Measurements from ENCODE around the gene LRFN4. TPM values are rescaled to one million over a fixed set of nuclear protein-coding genes. Genes with fewer than 3 reads are reported as not detected.
"Not testable (repeated sequence)": the region's sequence is repeated elsewhere in the genome, so short reads cannot be mapped to it uniquely, and the experiment has no call there.

LRFN4 gene
- 11.5 TPM for polyA plus RNA-seq (ENCODE audit: insufficient read length)
- long read RNA-seq, donor 1, transcript LRFN4-201 (2 exons, 2,431 nt) = major isoform, 20 of 20 reads
- long read RNA-seq, donor 1, partial matches to known transcripts = 0 of 20 reads
- long read RNA-seq, donor 1, other reads (novel, unspliced or antisense) = 0 of 20 reads
- long read RNA-seq, donor 2, transcript LRFN4-201 (2 exons, 2,431 nt) = major isoform, 15 of 20 reads
- long read RNA-seq, donor 2, partial matches to known transcripts = 0 of 20 reads
- long read RNA-seq, donor 2, other reads (novel, unspliced or antisense) = 5 of 20 reads
- long read RNA-seq, donor 3, transcript LRFN4-201 (2 exons, 2,431 nt) = major isoform, 6 of 6 reads
- long read RNA-seq, donor 3, partial matches to known transcripts = 0 of 6 reads
- long read RNA-seq, donor 3, other reads (novel, unspliced or antisense) = 0 of 6 reads
- long read RNA-seq, donor 4, partial matches to known transcripts = 0 of 1 reads
- long read RNA-seq, donor 4, other reads (novel, unspliced or antisense) = 0 of 1 reads
- long read RNA-seq, donor 5, transcript LRFN4-201 (2 exons, 2,431 nt) = major isoform, 18 of 60 reads
- long read RNA-seq, donor 5, partial matches to known transcripts = 37 of 60 reads
- long read RNA-seq, donor 5, other reads (novel, unspliced or antisense) = 5 of 60 reads
- long read RNA-seq, donor 6, transcript LRFN4-201 (2 exons, 2,431 nt) = major isoform, 16 of 39 reads
- long read RNA-seq, donor 6, partial matches to known transcripts = 23 of 39 reads
- long read RNA-seq, donor 6, other reads (novel, unspliced or antisense) = 0 of 39 reads
- long read RNA-seq, donor 7, transcript LRFN4-201 (2 exons, 2,431 nt) = major isoform, 20 of 20 reads
- long read RNA-seq, donor 7, partial matches to known transcripts = 0 of 20 reads
- long read RNA-seq, donor 7, other reads (novel, unspliced or antisense) = 0 of 20 reads
- long read RNA-seq, donor 8, transcript LRFN4-201 (2 exons, 2,431 nt) = major isoform, 8 of 8 reads
- long read RNA-seq, donor 8, partial matches to known transcripts = 0 of 8 reads
- long read RNA-seq, donor 8, other reads (novel, unspliced or antisense) = 0 of 8 reads

- no peak for DNase-seq
Measured at GRCh38 chr11:66856496-66857233, at the start of gene LRFN4. LRFN4 (plus strand) TSS chr11:66857064; CDS start chr11:66857745, 681 bp downstream.

- DNase-seq = no peak
Measured at GRCh38 chr11:66809592-66809991, 47.3 kb upstream of the LRFN4 start.

DNA sequence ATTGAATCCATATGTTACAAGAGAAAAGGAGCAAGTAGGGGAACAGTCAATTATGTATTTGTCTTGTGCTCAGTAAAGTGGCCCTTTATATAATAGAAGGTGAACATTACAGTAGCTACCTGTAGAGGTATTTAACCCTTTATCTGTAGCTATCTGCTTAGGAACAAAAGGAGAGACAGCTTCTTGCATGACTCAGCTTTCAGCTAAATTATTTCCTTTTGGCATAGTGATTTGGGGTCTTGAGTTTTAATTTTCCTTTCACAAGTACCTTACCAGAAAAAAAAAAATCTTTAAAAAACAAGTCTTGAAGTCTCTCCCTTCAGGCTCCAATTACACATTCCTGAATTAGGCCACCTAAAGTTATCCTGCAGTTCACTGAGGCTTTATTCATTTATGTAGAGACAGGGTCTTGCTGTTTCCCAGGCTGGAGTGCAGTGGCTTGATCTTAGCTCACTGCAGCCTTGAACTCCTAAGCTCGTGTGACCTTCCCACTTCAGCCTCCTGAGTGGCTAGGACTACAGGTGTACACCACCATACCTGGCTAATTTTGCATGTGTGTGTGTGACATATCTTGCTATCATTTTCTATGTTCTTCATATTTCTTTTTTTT is 46.2 kb upstream of the LRFN4 start:
- no peak for DNase-seq

GRCh38 chr11:66814678-66815077 is 42.2 kb upstream of the LRFN4 start:
- DNase-seq = no peak

- no peak for DNase-seq
Measured at GRCh38 chr11:66815646-66816045, 41.2 kb upstream of the LRFN4 start.

- DNase-seq = no peak
Measured at GRCh38 chr11:66818231-66818955, 38.5 kb upstream of the LRFN4 start.

GRCh38 chr11:66820381-66820780 is 36.5 kb upstream of the LRFN4 start:
- DNase-seq = no peak

DNA sequence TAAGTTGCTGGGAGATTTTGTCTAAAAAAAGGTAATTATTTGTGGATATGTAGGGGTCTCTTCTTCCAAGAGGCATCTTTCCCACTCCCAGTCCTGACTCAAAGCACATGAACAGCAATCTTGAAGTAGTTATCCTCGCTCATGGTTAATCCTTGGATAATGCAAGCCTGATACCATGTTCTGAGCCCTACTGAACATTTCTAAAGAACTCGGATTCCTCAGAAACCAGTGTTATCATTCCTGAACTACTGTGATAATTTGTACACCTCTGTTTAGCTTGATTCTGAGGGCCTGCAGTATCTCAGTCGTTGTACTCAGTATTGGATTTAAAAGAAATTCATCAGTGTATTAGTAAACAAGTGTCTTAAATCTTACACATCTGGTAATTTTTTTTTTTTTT is 36.0 kb upstream of the LRFN4 start:
- no peak for DNase-seq

- no peak for DNase-seq
Measured at GRCh38 chr11:66823700-66824099, 33.2 kb upstream of the LRFN4 start.

DNA sequence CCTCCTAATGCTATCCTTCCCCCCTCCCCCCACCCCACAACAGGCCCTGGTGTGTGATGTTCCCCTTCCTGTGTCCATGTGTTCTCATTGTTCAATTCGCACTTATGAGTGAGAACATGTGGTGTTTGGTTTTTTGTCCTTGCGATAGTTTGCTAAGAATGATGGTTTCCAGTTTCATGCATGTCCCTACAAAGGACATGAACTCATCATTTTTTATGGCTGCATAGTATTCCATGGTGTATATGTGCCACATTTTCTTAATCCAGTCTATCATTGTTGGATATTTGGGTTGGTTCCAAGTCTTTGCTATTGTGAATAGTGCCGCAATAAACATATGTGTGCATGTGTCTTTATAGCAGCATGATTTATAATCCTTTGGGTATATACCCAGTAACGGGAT is 32.3 kb upstream of the LRFN4 start:
- DNase-seq = not testable (repeated sequence)

- no peak for DNase-seq
Measured at GRCh38 chr11:66834539-66834845, 22.4 kb upstream of the LRFN4 start.

GRCh38 chr11:66834943-66835342 is 21.9 kb upstream of the LRFN4 start:
- DNase-seq = no peak

DNA sequence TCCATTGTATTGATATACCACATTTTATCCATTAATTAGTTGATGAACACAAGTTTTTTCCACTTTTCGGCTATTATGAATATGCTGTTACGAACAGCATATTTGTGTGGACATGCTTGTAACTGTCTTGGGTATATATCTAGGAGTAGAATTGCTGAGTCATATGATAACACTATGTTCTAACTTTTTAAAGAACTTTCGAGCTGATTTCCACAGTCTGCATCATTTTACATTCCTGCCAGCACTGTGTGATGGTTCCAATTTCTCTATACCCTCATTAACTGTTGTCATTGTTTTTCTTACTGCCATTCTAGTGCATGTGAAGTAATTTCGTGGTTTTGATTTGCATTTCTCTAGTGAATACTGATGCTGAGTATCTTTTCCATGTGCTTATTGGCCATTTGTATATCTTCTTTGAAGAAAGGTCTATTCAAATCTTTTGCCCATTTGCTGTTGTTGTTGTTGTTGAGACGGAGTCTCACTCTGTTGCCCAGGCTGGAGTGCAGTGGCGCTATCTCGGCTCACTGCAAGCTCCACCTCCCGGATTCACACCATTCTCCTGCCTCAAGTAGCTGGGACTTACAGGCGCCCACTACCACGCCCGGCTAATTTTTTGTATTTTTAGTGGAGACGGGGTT is 21.0 kb upstream of the LRFN4 start:
- DNase-seq = no peak

DNA sequence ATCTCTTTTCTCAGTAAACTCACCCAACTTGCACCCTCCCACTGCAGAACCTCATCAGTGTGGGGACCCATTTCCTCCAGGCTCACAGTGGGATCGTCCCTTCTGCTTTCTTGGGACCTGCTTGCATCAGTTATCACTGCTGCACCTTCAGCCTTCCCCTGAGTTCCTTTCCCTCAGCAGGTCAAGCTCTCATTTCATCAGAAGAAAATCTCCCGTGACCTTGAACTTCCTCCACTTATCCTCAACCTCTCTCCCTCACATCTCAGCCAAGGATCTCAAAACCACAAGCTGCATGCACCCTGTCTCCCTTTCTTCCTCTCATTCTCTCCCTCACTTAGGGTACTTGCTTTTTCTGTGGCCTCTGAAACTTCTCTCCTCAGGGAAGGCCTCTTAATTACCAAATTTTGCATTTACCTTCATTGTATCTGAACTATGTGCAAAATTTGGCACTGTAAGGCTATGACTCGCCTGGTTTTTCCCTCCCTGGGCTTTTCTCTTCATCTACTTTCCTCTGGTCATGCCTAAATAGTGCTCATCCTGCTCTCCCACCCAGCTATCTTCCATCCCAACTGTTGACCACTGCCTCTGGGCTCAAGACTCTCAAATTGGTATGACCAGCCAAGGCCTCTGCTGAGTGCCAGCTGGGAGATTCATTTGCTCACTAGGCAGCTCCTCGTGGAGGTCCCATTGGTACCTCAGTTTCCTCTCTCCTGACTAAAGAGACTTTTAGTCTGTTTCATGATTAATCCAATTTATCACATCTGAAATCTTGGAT is 16.4 kb upstream of the LRFN4 start:
- DNase-seq = no peak

- no peak for DNase-seq
Measured at GRCh38 chr11:66841861-66842260, 15.0 kb upstream of the LRFN4 start.

DNA sequence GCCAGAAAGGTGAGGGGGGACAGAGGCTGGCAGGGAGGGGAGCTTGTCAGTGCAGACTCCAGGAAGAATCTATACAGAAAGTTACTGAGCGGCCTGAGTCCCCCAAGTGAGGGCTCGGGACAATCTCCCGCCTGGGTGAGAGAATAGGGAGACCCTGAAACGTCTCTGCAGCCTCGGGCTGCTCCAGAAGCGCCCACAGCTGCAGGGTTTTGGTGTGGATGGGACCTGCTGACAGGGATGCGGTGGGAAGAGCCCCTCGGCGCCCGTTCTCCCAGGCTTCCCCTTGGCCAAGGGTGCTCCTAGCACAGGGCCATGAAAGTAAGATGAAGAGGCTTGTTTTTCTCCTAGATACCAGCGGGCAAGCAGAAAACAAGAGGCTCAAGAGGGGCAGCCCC is 14.4 kb upstream of the LRFN4 start:
- no peak for DNase-seq

DNA sequence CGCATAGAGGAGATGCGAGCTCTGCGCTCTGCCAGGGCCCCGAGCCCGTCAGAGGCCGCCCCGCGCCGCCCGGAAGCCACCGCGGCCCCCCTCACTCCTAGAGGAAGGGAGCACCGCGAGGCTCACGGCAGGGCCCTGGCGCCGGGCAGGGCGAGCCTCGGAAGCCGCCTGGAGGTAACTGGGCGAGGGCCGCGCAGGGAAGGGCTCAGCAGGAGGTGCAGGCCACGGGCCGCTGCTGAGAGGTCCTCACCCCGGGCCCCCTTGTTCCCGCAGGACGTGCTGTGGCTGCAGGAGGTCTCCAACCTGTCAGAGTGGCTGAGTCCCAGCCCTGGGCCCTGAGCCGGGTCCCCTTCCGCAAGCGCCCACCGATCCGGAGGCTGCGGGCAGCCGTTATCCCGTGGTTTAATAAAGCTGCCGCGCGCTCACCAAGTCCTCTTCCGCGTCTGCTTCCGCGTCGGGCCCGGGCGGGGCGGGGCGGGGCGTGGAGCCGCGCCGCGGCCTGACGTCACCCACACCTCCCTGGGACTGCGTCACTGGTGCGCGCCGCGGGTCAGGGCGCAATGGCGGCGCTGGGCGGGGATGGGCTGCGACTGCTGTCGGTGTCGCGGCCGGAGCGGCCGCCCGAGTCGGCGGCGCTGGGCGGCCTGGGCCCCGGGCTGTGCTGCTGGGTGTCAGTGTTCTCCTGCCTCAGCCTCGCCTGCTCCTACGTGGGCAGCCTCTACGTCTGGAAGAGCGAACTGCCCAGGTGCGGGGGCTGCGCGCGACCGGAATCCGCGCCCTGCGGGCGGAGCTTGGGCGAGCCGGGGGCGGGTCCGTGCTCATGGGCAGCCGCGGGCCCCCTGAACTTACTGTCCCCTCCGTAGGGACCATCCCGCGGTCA is 13.7 kb upstream of the LRFN4 start, which contains the start of gene RCE1:
Gene RCE1 (plus strand): TSS at position 546 of the 880 bp plus-strand sequence. CDS start 15 bp downstream, at position 561.
- peak; percentile 91 for DNase-seq

DNA sequence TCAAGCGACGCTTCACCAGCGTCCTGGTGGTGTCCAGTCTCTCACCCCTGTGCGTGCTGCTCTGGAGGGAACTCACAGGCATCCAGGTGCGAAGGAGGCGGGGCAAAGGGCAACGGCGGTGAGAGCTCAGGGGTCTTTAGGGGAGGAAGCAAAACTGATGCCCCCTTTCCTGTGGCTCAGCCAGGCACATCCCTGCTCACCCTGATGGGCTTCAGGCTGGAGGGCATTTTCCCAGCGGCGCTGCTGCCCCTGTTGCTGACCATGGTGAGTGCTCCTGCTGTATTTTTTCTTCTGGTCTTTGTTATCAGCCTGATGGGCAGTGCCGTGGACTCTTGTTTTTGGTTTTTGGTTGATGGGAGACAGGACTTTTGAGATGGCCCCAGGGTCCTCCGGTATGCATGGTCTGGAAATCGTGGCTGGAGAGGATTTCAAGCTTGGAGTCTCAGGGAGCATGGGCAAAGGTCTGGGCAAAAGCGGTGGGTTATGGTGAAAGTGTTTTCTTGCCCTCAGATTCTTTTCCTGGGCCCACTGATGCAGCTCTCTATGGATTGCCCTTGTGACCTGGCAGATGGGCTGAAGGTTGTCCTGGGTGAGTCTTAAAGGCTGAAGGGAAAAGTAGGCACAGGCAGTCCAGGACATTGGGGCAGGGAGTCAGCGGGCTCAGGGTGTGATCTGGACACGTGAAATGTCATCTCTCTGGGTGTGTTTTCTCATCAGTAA is 12.9 kb upstream of the LRFN4 start:
- DNase-seq = no peak

All from left kidney (tissue), 8 donors.